ENCODE measurements around the gene CPT1A.

- TF ChIP-seq CTCF (IDR thresholded peaks at IDR 0.05; ENCODE audit: low read depth, low read length) (no peak), POLR2A (IDR thresholded peaks at IDR 0.05; ENCODE audit: extremely low read depth, insufficient read length) (no peak), MAX (IDR thresholded peaks at IDR 0.05; ENCODE audit: low read depth, low read length) (no peak)
Measured at GRCh38 chr11:68734111-68734510, 107.6 kb downstream of the CPT1A start.
